H1 (cell line): ENCODE measurements around the gene GRIA4. TPM values are rescaled to one million over a fixed set of nuclear protein-coding genes. Genes with fewer than 3 reads are reported as not detected.

Experiments
- BACH1 ChIP-seq: IDR thresholded peaks from 2 replicates; pipeline ENCODE4 v1.6.1; 2012; ENCODE audit warnings: low read length, improper control_type of control experiment
- CHD2 ChIP-seq: IDR thresholded peaks from 2 replicates; pipeline ENCODE4 v1.6.1; 2012; ENCODE audit warnings: low read length, improper control_type of control experiment
- CTBP2 ChIP-seq: IDR thresholded peaks from 2 replicates; pipeline ENCODE4 v1.7.0; 2011; ENCODE audit warnings: borderline replicate concordance, mild to moderate bottlenecking, moderate library complexity, mixed read lengths, low read length; ENCODE audit not compliant: insufficient read depth, insufficient read length
- CTCF ChIP-seq, 3 experiments: IDR thresholded peaks; 1 replicate in 2 of 3; 2 replicates in 1 of 3; pipeline versions ENCODE4 v1.5.1 to v1.6.1; 2011; ENCODE audit warnings: low read length in 3 of 3, mild to moderate bottlenecking in 3 of 3, inconsistent platforms in 2 of 3, low read depth in 1 of 3, moderate library complexity in 1 of 3; ENCODE audit not compliant: insufficient read depth in 1 of 3; ENCODE audit errors: control extremely low read depth in 1 of 3
- SAP30 ChIP-seq: fragments of 300-600 bp; sonication (generic); IDR thresholded peaks from 2 replicates; pipeline ENCODE4 v1.7.1; 2012; ENCODE audit warnings: low read length, moderate library complexity, mild to moderate bottlenecking, inconsistent platforms; ENCODE audit not compliant: insufficient read depth, insufficient replicate concordance
- polyA plus RNA-seq, 7 experiments: library from polyadenylated mRNA; depleted of rRNA in 3 of 7; stranded (reverse) in 5 of 7; unstranded in 2 of 7; fragments of >200 nt in 5 of 7; fragments of 200-250 nt in 2 of 7; gene quantifications; 1 replicate in 5 of 7; 2 replicates in 1 of 7; 4 replicates in 1 of 7; pipeline versions ENCODE4 v1.2.1 to v1.2.3, GENCODE V29; 2011 to 2013; ENCODE audit warnings: missing spikeins in 2 of 7, mixed read lengths in 2 of 7
- total RNA-seq: library from RNA; stranded (reverse); fragmentation: NEBNext Ultra II Directional; extraction: Animal tissue kit (Norgen Biotek cat#: 25700); gene quantifications from 2 replicates; pipeline ENCODE4 v1.2.1, GENCODE V29; 2021

Gene GRIA4
- total and polyA plus RNA-seq, 2 of the 8 experiments (the other 6 are each of a cell fraction or from before 2014, with no cell fraction given): 12.5 to 21.8 TPM

DNA sequence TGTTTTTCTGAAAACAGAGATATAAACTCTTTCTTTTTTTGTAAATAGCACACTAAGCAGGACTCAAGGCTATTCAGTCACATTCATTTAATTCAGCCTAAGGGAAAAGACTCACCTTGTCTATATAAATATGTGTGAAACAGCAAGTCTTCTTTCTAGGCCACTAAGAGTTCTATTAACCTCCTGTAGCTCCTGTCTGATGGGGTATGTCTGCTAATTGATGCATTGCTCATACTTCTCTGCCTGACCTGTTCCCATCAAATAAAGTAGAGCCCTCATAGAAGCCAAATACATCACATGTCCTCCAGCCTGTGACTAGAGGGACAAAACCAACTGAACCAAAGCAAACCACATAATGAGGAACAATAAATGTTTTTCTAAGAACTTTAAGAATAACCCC lies 344.0 kb downstream of the GRIA4 start (continued):
- TF ChIP-seq SAP30: no peak
- no peak for TF ChIP-seq CHD2
- TF ChIP-seq CTBP2: no peak
- TF ChIP-seq CTCF (IDR thresholded peaks at IDR 0.05; ENCODE audit: control extremely low read depth in 1 of 3, insufficient read depth in 1 of 3, low read depth in 1 of 3, low read length in 3 of 3): no peak
- no peak for TF ChIP-seq BACH1
